NOMO-1 treated with dmso at 0.1 percent for 144 hours (cell line): Measurements from ENCODE around the gene ID1.
"Not testable (repeated sequence)": the region's sequence is repeated elsewhere in the genome, so short reads cannot be mapped to it uniquely, and the experiment has no call there.

ENCODE experiments used
- DNase-seq: peaks from one replicate; lab custom pipeline; 2025; ENCODE audit not compliant: unreplicated experiment; lab: John Stamatoyannopoulos, UW

The ID1 gene

GRCh38 chr20:31632548-31633338 is 27.7 kb downstream of the ID1 start:
- no peak for DNase-seq

- no peak for DNase-seq
Measured at GRCh38 chr20:31633339-31633914, 28.3 kb downstream of the ID1 start.

GRCh38 chr20:31637660-31638059 is 32.6 kb downstream of the ID1 start, which contains the start of gene COX4I2:
Gene COX4I2, plus strand, starts transcription at chr20:31637912. Its CDS starts 1,106 bp downstream, at chr20:31639018.
- DNase-seq: no peak

GRCh38 chr20:31638317-31638716 is 33.2 kb downstream of the ID1 start:
- no peak for DNase-seq

- no peak for DNase-seq
Measured at GRCh38 chr20:31638816-31639215, 33.7 kb downstream of the ID1 start.

- no peak for DNase-seq
Measured at GRCh38 chr20:31640259-31640658, 35.2 kb downstream of the ID1 start.

- no peak for DNase-seq
Measured at GRCh38 chr20:31641391-31641790, 36.3 kb downstream of the ID1 start.

- DNase-seq: no peak
Measured at GRCh38 chr20:31642837-31643236, 37.7 kb downstream of the ID1 start.

GRCh38 chr20:31643522-31643921 is 38.4 kb downstream of the ID1 start:
- DNase-seq: no peak

GRCh38 chr20:31644701-31645100 is 39.6 kb downstream of the ID1 start:
- no peak for DNase-seq

GRCh38 chr20:31648104-31648503 is 43.0 kb downstream of the ID1 start:
- DNase-seq: not testable (repeated sequence)

- no peak for DNase-seq
Measured at GRCh38 chr20:31652917-31653396, 47.9 kb downstream of the ID1 start.

- DNase-seq: no peak
Measured at GRCh38 chr20:31653561-31653960, 48.5 kb downstream of the ID1 start.

- no peak for DNase-seq
Measured at GRCh38 chr20:31654534-31654933, 49.4 kb downstream of the ID1 start.
